Upper lobe of left lung (tissue), 4 donors: ENCODE measurements around the gene COL20A1.

ENCODE experiments used
- CTCF ChIP-seq, 6 experiments: fragments of 450-650 bp in 4 of 6; fragments of 200-600 bp in 2 of 6; sonication (generic) in 2 of 6; IDR thresholded peaks; one replicate each; pipeline ENCODE4 v1.5.1; 2016 to 2019; ENCODE audit warnings: antibody characterized with exemption in 6 of 6
- EP300 ChIP-seq, 4 donors: sonication (generic); formaldehyde crosslinking; IDR thresholded peaks; one replicate each; pipeline ENCODE4 v1.5.1; 2017; ENCODE audit warnings: antibody characterized with exemption in 4 of 4, control low read depth in 2 of 4
- POLR2AphosphoS5 ChIP-seq, 2 donors: sonication (generic); formaldehyde crosslinking; IDR thresholded peaks; one replicate each; pipeline ENCODE4 v1.5.1; 2017; ENCODE audit warnings: antibody characterized with exemption in 2 of 2

DNA sequence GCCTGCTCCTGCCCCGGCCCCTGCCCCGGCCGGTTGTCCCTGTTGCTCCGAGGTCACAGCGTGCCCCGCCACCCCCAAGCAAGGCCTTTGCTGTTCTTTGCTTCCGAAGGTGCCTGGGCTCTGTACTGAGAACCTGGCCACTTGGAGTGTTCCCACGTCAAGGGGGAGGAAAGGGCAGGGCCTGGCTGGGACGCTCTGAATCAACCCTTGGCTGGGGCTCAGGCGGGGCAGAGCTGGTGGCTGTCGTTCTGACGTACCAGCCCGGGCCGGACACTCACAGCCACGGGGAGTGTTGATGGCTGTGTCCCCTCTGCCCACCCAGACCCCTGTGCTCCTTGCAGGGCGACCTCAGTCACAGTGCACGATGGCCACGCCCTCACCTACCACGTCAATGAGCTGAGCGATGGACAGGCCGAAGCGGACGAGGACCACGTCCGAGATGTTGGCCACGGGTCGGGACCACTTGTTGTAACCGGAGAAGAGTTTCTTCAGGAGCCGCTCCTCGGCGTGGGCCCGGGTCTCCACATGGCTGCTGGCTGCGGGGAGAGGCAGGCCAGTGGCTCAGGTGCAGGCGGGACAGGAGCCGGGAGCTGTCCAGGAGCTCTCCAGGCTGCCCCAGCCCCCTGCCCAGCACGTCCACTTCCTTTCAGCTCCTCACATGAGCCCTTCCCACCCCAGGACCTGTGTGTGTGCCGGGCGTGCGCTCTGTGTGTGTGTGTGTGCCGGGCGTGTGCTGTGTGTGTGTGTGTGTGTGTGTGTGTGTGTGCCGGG is 66.4 kb downstream of the COL20A1 start:
- TF ChIP-seq CTCF (IDR thresholded peaks at IDR 0.05) (no peak), EP300 (IDR thresholded peaks at IDR 0.05) (no peak), POLR2AphosphoS5 (IDR thresholded peaks at IDR 0.05) (no peak)
